Jurkat, Clone E6-1 (cell line): Measurements from ENCODE around the gene CTNND2.

Source experiments
- DNase-seq: peaks from one replicate; pipeline ENCODE4 v3.0.0-alpha.2; 2011; ENCODE audit warnings: low read depth, low spot score
- H3K4me3 ChIP-seq: 2 replicates; pipeline ENCODE4 v1.5.1; 2011; ENCODE audit warnings: mild to moderate bottlenecking, low read length, control low read depth, moderate library complexity

Gene CTNND2

DNA sequence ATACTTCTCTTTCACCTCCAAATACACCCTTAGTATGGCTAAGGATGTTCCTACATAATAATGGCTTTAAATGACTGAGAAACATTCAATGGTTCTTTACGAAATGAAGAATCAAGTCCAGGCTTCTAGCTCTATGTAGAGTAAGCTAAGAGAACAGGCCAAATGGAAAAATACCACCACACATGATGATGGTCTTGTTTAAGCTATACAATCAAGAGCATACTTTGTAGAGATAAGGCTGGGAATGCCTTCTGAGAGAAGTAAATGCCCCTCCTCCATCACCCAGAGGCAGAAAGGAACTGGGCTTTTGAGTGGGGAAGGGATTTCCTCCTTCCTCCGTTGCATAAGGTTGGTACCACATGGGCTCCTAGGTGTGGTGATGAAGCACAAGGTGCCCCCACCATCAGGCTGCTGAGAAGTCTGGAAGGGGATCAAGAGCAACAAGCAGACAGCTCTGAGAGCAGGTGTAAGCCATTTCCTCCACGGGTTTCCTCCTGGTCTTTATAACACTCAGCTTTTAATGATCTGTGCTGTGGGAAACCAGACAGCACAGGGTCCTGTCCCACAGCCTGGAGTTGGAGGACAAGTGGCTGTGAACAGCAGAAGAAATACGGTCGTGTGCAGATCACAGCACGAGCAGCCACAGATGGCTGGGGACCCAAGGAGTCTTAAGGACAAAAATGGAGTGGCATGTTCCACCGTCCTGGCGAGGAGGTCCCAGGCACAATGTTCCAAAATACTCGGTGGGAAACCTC, 396.9 kb downstream of the CTNND2 start:
- DNase-seq = no peak

DNA sequence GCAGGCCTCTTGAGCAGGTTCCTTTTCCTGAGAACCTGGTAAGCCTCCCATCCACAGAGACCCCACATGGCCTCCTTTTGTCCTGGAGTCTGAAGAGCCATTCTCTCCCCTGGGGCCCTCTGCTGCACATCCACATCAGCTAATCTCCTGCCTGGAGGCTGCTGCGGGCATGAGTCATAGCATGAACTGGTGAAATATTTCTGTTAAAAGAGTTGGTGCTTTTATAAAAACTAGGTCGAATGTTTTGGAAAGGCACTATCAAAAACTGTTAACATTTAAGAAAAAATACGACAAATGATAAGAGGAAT, 399.4 kb downstream of the CTNND2 start:
- no peak overlapping the region for H3K4me3 ChIP-seq
- DNase-seq = no peak

More for the DNA sequence above, 396.9 kb downstream of the CTNND2 start:
- H3K4me3 ChIP-seq = no peak overlapping the region

DNA sequence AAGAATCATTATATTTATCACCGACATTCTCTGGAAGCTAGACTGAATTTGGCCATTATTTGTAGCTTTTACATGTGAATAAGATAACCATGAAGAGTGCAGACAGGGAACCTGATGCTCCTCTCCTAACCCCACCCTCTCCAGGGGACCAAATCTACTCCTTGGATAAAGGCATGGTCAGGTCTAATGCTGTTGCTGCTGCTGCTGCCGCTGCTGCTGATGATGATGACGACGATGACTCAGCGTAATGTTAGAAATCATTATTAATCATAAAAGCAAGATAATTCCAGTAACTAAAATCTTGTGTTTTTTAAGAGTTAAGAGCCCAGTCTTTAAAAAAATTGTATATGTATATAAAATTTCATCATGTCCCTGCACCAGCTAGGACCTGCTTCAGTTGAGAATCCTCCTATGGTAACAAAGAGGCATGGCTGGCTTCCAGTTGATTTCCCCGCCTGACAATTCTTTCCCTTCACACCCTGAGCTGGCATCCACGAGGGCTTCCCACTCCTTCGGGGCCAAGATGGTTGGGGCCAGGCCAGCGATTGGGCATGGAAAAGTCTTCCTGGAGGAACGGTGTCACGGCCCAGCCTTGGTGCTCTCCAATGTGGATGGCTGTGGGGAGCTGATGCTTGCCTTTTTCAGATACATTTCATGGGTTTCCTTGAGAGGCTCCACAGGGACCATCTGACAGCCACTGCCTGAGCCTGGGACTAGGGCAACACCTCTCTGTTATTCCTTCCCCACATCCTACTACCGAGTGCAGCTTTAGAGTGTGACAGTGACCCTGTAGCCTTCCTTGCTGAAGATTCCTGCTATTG, 400.0 kb downstream of the CTNND2 start:
- no peak overlapping the region for H3K4me3 ChIP-seq
- DNase-seq = no peak

DNA sequence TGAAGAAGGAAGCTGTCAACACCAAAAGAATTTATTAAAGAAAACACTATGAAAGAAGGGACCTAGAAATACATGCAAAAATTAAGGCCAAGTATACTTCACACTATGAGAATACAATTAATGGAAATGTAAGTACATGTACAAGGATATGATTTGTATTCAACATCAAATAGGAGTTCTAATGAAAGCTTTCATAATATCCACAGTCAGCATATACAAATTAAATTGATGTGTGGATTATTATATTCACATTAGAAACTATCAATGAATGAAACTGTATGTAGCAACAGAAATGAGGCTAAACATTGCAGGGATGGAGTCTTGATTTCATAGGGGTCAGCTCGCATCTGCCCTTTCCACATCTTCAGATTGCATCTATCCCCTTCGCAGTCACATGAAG, 401.5 kb downstream of the CTNND2 start:
- no peak for DNase-seq
- no peak overlapping the region for H3K4me3 ChIP-seq

DNA sequence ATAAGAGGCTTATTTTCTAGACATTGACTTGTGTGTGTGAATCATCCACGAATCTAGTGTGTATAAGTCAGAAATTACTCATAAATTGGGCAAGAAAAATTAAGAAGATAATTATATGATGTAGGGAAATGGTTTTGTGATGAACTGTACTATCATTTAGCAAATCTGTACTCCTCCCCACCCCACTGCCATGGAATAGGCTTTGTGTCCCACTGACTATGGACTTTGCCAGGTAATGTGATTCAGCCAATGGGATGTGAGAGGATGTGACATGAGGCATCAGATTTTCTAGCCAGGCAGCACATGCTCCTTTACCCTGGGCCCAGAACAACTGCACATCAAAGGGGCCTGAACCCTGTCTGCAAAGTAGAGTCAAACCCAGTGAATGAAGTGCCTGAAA, 406.6 kb downstream of the CTNND2 start:
- no peak for DNase-seq
- H3K4me3 ChIP-seq = no peak overlapping the region

DNA sequence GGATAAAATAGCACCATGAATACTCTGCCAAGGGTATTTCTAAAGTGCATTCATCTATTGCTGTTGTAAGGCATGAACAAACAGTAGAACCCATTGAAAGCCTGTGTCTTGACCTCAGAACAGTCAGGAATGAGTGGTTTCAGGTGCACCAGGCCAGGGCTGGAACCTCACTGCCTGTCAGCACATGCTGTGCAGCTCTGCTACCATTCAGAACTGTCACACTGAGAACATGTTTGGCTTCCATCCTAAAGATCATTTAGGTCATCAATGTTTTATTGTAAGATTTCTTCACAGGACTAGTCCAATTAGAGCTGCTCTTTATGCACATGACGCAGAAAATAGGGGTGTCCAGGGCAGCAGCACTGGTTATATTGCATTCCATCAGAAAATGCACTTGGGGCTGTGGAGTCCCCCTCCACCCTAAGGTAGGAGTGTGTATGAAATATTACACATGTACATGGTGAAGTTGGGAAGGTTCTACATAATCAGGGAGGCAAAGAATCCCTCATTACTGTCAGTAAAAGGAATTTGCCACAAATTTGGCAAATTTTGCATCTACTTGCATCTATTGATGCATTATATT, 408.0 kb downstream of the CTNND2 start:
- H3K4me3 ChIP-seq = no peak overlapping the region
- DNase-seq = no peak

DNA sequence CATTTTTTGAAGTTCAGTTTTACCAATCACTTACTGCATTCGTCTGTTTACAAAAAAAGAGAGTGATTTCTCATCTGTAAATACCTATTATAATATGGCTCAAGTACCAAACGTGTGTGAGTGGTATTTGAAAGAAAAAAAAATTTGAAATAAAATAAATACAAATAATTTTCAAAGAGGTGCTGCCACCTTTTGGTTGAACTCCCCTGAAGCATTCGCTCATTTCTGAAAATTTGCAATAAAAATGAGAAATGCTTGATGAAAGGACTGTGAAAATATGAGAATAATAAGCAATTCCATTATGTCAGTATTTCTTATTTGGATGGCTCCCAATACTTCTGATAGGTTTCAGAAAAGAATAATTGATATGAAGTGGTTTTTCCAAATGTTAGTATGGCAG, 409.9 kb downstream of the CTNND2 start:
- DNase-seq = no peak
- no peak overlapping the region for H3K4me3 ChIP-seq

DNA sequence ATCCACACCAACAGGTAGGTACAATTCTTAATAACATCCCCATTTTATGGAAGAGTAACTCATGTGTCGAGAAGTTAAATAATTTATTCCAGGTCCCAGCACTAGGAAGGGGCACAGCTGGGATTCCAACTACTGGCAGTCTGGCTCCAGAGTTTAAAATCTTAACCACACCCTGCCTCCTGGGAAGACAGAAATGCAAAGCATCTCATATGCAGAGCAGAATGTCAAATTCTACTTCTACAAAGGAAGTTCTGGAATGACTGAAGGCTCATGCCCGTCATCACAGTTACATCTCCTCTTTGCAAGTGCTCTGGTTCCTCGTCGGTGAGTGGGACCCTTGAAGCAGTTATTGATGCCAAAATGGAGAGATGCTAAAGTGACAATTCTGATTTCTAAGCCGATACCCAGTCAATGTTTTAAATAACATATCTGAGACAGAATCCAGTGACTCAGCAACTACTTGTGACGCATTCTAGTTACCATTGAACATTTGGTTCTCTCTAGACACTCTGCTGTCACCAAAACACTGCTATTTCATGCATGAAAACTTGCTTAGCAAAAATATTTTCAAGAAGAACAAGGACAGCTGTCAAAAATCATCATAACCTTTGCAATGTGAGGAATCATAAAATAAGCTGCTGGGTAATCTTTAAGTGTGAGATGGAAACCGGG, 412.7 kb downstream of the CTNND2 start:
- no peak overlapping the region for H3K4me3 ChIP-seq
- DNase-seq = no peak

DNA sequence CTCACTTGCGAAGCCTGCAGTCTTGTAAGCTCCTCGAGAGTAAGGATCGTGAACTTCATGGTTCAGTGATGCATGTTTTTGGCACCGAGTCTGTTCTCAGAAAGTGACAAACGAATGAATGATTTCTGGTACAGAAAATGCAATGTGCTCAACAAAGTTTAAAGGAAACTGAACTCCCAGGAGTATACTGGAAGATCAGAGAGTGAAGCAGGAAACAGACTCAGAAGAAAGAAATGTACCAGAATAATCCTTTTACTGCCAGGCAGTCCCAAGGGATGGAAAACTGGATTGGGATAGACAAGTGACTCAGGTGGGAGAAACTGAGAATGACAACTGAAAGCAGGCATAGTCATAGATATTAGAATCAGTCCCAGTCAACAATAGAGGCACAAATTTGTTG, 420.6 kb downstream of the CTNND2 start:
- no peak overlapping the region for H3K4me3 ChIP-seq
- DNase-seq = no peak

DNA sequence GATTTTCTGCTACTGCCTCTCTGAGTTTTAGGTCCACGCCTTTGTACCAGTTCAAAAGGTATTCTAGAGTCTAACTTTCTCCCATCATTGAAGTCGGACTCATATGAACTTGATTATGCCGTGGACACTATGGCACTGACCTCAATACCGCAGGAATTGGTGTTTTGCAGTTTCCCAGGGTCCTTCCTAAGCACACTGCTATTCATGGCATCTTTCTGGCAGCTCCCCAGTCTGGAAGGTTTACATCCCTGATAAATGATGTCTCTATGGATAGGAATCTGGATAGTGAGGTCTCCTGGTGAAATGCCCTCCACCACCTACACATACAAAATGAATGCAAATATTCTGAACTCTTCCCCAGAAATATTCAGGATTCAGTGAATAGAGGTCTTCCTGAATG, 422.2 kb downstream of the CTNND2 start:
- H3K4me3 ChIP-seq = no peak overlapping the region
- DNase-seq = no peak

DNA sequence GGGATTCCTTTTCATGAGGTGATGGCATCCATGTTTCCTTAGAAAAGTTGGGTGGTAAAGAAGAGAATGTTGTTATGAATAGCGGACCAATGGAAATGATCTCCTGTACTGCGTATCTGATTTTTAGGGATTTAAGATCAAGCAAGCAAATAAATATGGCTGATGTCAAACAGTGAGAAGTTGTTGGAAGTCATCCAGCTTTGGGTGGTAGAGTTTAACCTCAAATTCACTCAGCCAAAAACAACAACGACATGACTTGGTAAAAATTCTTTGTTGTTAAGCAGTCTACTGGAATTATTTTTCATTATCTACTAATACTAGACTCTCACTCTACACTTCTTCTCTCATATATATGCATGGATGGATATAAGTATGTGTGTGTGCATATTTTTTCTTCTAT, 426.5 kb downstream of the CTNND2 start:
- DNase-seq = no peak
- H3K4me3 ChIP-seq = no peak overlapping the region

DNA sequence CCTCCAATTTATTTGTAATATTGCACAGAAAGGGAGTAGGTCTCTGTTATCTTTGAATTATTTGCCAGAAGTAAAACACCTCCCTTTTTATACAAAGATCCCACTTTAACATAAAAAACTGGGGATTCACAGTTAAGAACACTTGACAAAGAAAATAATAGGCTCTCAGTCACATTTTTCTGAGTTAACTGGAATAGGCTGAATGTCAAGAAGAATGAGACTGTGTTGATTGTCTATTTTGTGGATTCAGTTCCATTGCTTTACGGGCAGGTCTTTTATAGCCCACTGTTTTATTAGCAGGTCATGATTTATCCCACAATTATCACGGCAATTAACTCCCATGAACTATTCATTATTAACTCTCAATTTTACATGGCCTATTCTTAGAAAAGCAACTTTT, 427.4 kb downstream of the CTNND2 start:
- no peak for DNase-seq
- no peak overlapping the region for H3K4me3 ChIP-seq

DNA sequence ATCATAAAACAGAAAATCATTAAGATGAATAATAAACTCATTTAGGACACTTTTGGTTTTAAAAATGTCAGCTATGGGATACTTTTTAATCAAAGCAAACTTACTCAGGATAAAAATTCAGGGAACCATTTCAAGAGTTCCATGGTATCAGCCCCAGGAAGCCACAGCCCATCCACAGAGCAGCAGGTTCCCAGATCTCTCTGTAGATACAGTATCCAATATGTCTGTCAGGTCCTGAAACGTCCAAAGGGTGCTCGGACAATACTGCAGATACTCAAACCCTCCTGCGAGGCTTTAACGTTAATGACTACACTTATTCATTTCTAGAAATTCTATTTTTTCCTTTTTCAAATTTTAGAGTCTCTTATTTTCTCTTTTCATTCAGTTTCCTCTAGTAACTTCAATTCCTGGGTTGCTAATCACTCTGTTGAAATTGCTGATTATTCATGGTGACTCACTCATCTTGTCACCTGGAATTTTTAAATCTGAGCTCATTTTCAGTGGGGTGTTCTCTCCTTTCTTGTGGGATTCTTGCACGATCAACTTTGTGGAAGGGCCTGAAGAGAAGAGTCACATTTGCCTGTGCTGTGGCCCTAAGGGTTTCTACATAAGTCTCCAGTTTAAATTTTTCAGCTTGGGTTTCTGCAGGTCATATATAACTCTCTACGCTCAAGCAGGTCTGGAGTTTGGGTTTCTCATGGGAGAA, 435.8 kb downstream of the CTNND2 start:
- DNase-seq = no peak

DNA sequence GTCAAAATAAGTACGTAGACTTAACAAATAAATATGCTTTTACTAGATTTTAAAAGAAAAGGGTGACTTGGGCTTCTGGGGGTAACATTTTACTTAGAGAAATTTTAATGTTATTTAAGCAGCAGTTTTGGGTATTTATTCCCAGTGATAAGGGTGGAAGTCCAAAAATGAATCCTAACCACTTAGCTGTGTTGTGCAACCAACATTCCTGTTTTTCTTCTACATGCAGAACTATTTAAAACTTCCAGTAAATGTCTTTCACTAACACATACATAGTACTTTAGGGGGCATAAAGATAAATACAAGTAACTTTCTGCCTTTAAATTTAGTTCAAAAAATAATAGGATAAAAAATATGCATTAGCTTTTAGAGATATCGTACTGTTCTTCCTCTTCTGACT, 436.7 kb downstream of the CTNND2 start:
- no peak overlapping the region for H3K4me3 ChIP-seq
- no peak for DNase-seq

More for the DNA sequence above, 435.8 kb downstream of the CTNND2 start:
- H3K4me3 ChIP-seq = no peak overlapping the region

DNA sequence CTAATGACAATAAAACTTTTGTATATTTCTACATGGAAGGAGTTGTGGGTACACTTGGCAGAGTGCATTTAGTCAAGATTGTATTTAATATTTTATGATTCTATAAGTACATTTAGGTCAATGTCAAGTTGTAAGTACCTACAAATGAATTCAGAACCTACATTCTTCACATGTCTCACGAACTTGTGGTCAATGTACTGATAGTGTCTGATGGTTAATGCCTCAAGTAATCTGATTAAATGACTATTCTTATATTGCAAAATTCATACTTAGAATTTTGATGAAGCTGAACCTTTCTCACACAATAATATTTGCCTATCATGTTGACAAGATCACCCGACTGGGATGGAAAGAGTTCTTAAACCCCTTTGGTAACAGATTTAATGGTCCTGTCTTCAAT, 444.5 kb downstream of the CTNND2 start:
- no peak for DNase-seq
- H3K4me3 ChIP-seq = no peak overlapping the region

DNA sequence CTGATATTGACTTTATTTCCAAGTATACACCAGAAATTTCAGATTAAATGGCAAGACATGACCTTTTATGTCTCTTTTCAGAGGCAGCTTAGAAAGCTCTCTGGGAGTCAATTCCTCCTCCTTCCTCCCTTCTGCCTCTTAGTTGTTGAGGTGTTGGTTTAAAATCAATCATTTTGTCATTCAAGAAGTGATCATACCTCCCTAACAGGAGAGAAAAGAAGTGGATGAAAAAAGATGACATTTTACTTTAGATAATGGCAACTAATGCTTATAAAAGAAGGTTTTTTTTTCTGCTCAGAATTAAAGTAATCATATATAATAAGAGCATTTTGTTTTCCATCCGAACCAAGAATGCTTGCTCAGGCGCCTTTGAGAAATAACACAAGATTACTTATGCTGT, 448.7 kb downstream of the CTNND2 start:
- no peak overlapping the region for H3K4me3 ChIP-seq
- DNase-seq = no peak

DNA sequence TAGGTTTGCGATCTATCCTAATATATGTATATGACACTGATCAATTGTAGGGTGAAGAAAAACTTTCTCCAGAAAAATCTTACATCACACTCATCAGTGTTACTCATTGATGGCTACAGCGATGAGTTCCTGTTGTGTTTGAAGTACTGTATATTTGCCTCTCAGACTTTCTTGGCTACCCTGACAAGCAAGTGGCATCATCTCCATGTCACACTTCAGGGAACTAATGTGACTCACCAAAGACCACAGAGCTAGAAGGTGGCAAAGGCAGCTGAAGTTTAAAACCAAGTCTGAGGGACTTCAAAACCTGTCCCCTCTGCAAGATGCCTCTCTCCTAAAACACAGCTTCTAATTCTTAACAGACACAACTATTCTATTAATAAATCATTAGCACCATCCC, 451.4 kb downstream of the CTNND2 start:
- no peak overlapping the region for H3K4me3 ChIP-seq
- no peak for DNase-seq

DNA sequence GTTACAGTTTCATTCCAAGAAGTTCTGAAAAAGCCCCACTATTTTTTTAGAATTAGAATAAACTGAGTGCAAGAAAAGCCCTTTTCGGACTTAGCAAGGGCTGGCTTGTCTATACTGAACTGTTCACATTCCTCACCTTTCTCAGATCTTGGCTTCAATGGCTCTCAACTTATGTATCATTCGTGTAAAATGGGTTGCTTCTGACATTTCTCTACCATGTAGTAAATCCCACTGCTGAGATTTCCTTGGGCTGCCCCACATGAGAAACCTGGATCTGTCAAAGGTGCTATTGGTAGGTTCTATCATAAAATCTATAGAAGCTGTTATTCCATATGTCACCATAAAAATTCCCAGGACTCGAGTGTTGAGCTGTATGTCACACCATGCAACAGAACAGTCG, 454.3 kb downstream of the CTNND2 start:
- DNase-seq = no peak
- no peak overlapping the region for H3K4me3 ChIP-seq

DNA sequence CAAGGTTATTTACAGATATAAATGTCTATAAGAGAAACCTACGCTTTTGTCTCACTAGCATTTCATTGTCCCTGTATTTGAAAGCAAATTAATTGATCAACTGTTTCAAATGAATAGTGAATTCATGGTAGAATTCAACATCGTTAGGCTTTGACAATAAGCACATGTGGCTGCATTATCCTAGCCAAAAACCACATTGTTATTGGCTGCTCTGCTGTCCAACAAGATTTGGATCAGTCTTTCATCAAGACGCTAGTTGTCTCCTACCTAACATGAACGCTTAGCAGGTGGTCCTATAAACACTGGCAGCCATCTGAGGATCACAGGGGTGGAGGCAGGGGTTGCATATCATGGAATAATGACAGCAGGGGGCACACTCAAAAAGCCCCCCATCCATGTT, 455.0 kb downstream of the CTNND2 start:
- no peak overlapping the region for H3K4me3 ChIP-seq
- no peak for DNase-seq
